MM.1S (cell line): ENCODE measurements around the gene PLD1.
A peak's percentile ranks its signal among the peaks of the same experiment; 100 is the strongest.

Experiments
- DNase-seq: peaks from one replicate; pipeline ENCODE4 v3.0.0-alpha.2; 2015
- H2AFZ ChIP-seq: fragments of 300-600 bp; sonication (generic); 2 replicates; pipeline ENCODE4 v1.6.0; 2016; ENCODE audit warnings: antibody characterized with exemption, low read length
- H3F3A ChIP-seq: fragments of 300-600 bp; sonication (generic); 2 replicates; pipeline ENCODE4 v1.6.1; 2016; ENCODE audit warnings: mild to moderate bottlenecking, antibody characterized with exemption, low read length, moderate library complexity, mixed read lengths; ENCODE audit not compliant: insufficient read depth
- H3K27ac ChIP-seq: fragments of 300-600 bp; sonication (generic); 2 replicates; pipeline ENCODE4 v1.5.1; 2016; ENCODE audit warnings: mild to moderate bottlenecking, low read length
- H3K27me3 ChIP-seq: fragments of 300-600 bp; sonication (generic); replicated peaks from 2 replicates; pipeline ENCODE4 v1.6.0; 2016; ENCODE audit warnings: low read length; ENCODE audit not compliant: insufficient read depth
- H3K36me3 ChIP-seq: fragments of 300-600 bp; sonication (generic); replicated peaks from 2 replicates; pipeline ENCODE4 v1.6.1; 2016; ENCODE audit warnings: mild to moderate bottlenecking, low read length, mixed read lengths; ENCODE audit not compliant: insufficient read depth
- H3K4me1 ChIP-seq: fragments of 300-600 bp; sonication (generic); 2 replicates; pipeline ENCODE4 v1.6.1; 2016; ENCODE audit warnings: low read length, mixed read lengths
- H3K4me2 ChIP-seq: fragments of 300-600 bp; sonication (generic); 2 replicates; pipeline ENCODE4 v1.6.0; 2016; ENCODE audit warnings: low read depth, low read length
- H3K4me3 ChIP-seq: fragments of 300-600 bp; sonication (generic); 2 replicates; pipeline ENCODE4 v1.5.1; 2016; ENCODE audit warnings: low read length, mixed read lengths
- H3K79me2 ChIP-seq: fragments of 300-600 bp; sonication (generic); 2 replicates; pipeline ENCODE4 v1.6.1; 2016; ENCODE audit warnings: mixed run types, low read length, mixed read lengths
- H3K9ac ChIP-seq: fragments of 300-600 bp; sonication (generic); 2 replicates; pipeline ENCODE4 v1.6.1; 2016; ENCODE audit warnings: low read length, mixed read lengths
- H3K9me2 ChIP-seq: fragments of 300-600 bp; sonication (generic); replicated peaks from 2 replicates; pipeline ENCODE4 v1.6.1; 2016; ENCODE audit warnings: mild to moderate bottlenecking, low read length, mixed read lengths; ENCODE audit not compliant: insufficient read depth
- H3K9me3 ChIP-seq: fragments of 300-600 bp; sonication (generic); replicated peaks from 2 replicates; pipeline ENCODE4 v1.6.1; 2016; ENCODE audit warnings: mild to moderate bottlenecking, low read length, mixed read lengths; ENCODE audit not compliant: insufficient read depth
- H4K20me1 ChIP-seq: fragments of 300-600 bp; sonication (generic); 2 replicates; pipeline ENCODE4 v1.6.1; 2016; ENCODE audit warnings: mild to moderate bottlenecking, low read length, moderate library complexity, mixed read lengths; ENCODE audit not compliant: insufficient read depth
- CTCF ChIP-seq: fragments of 300-600 bp; sonication (generic); IDR thresholded peaks from 2 replicates; pipeline ENCODE4 v1.5.1; 2016; ENCODE audit warnings: antibody characterized with exemption, low read length, mixed read lengths
- EZH2 ChIP-seq: fragments of 300-600 bp; sonication (generic); optimal IDR thresholded peaks from 2 replicates; pipeline ENCODE3; 2017; ENCODE audit warnings: low read depth, mild to moderate bottlenecking, antibody characterized with exemption, low read length, mixed read lengths
- EZH2phosphoT487 ChIP-seq: fragments of 300-600 bp; sonication (generic); IDR thresholded peaks from 2 replicates; pipeline ENCODE4 v1.6.1; 2018; ENCODE audit warnings: antibody characterized with exemption, low read length

Gene PLD1

GRCh38 chr3:171831936-171832335, 21.7 kb upstream of the PLD1 start:
- no peaks in the 10 kb centered on the region for H3K36me3 ChIP-seq
- H3K27ac ChIP-seq = no peak overlapping the region
- no peak overlapping the region for H2AFZ ChIP-seq
- no peaks in the 10 kb centered on the region for H3K79me2 ChIP-seq
- H3K4me3 ChIP-seq = no peak overlapping the region
- no peak for TF ChIP-seq EZH2
- no peak for TF ChIP-seq CTCF
- TF ChIP-seq EZH2phosphoT487 = no peak
- no peaks in the 10 kb centered on the region for H3K4me1 ChIP-seq
- no peaks in the 10 kb centered on the region for H3K9me3 ChIP-seq
- no peak overlapping the region for H3K9ac ChIP-seq
- no peaks in the 10 kb centered on the region for H3K9me2 ChIP-seq
- no peaks in the 10 kb centered on the region for H3F3A ChIP-seq
- no peak for DNase-seq
- H3K27me3 ChIP-seq = no peaks in the 10 kb centered on the region
- H4K20me1 ChIP-seq = no peaks in the 10 kb centered on the region
- H3K4me2 ChIP-seq = no peak overlapping the region

- Histone ChIP-seq H3K9me2 (no peaks in the 10 kb centered on the region), H3K4me2 (no peak overlapping the region), H3K4me3 (no peak overlapping the region), H3K9me3 (no peaks in the 10 kb centered on the region), H3F3A (no peaks in the 10 kb centered on the region), H3K79me2 (no peaks in the 10 kb centered on the region), H3K27me3 (no peaks in the 10 kb centered on the region), H4K20me1 (no peaks in the 10 kb centered on the region), H3K27ac (no peak overlapping the region), H3K36me3 (no peaks in the 10 kb centered on the region), H3K9ac (no peak overlapping the region), H2AFZ (no peak overlapping the region), H3K4me1 (no peaks in the 10 kb centered on the region)
- no peak for DNase-seq
- TF ChIP-seq EZH2 = no peak
- TF ChIP-seq CTCF = no peak
- no peak for TF ChIP-seq EZH2phosphoT487
Measured at GRCh38 chr3:171830518-171830875, 20.2 kb upstream of the PLD1 start.

- Histone ChIP-seq H3K9ac (no peak overlapping the region), H3K4me3 (no peak overlapping the region), H3K36me3 (no peaks in the 10 kb centered on the region), H3F3A (no peaks in the 10 kb centered on the region), H3K9me2 (no peaks in the 10 kb centered on the region), H3K79me2 (no peaks in the 10 kb centered on the region), H3K27ac (no peak overlapping the region), H2AFZ (no peak overlapping the region), H3K4me2 (no peak overlapping the region), H3K9me3 (no peaks in the 10 kb centered on the region), H4K20me1 (no peaks in the 10 kb centered on the region), H3K27me3 (no peaks in the 10 kb centered on the region), H3K4me1 (no peaks in the 10 kb centered on the region)
- TF ChIP-seq EZH2 = no peak
- TF ChIP-seq CTCF = peak; percentile 65
- peak; percentile 36 for DNase-seq
Measured at GRCh38 chr3:171829841-171830517, 19.7 kb upstream of the PLD1 start.
